B cell (primary cell): ENCODE results near the gene FKBP1B.

ENCODE experiments used
- CTCF ChIP-seq: fragments of 200-600 bp; IDR thresholded peaks from one replicate; pipeline ENCODE4 v1.8.0; 2022; ENCODE audit warnings: antibody characterized with exemption, mild to moderate bottlenecking
- EZH2 ChIP-seq: IDR thresholded peaks from 2 replicates; pipeline ENCODE4 v1.6.1; 2012; ENCODE audit warnings: borderline replicate concordance, low read depth, mild to moderate bottlenecking, moderate library complexity, low read length; ENCODE audit not compliant: insufficient read depth, poor library complexity, severe bottlenecking

GRCh38 chr2:24021122-24021998, 28.2 kb upstream of the FKBP1B start:
- TF ChIP-seq CTCF = no peak
- TF ChIP-seq EZH2 = no peak
